HG02642 (cell line): ENCODE results near the gene LMTK3.

ENCODE experiments used
- ATAC-seq: cut with Tn5 transposase; IDR thresholded peaks from one replicate; pipeline ENCODE4 v1.9.1; 2021; ENCODE audit warnings: mild to moderate bottlenecking; ENCODE audit not compliant: unreplicated experiment, poor library complexity

Gene LMTK3

GRCh38 chr19:48474084-48474592, 37.5 kb downstream of the LMTK3 start:
- no peak for ATAC-seq

GRCh38 chr19:48473161-48473966, 38.3 kb downstream of the LMTK3 start:
- no peak for ATAC-seq

DNA sequence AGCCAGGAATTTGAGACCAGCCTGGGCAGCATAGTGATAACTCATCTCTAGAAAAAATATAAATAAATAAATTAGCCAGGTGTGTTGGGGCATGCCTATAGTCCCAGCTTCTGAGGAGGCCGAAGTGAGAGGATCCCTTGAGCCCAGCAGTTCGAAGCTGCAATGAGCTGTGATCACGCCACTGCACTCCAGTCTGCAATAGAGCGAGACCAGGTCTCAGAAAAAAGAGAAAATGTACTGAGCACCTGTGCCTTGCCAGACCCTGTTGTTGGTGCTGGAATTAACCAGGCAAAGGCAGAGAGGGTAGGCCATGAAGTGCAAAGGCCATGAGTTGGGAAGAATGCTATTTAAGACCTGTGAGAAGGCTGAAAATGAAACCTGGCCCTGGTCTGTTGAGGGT, 39.8 kb downstream of the LMTK3 start:
- no peak for ATAC-seq

GRCh38 chr19:48470856-48471255, 40.8 kb downstream of the LMTK3 start:
- no peak for ATAC-seq

DNA sequence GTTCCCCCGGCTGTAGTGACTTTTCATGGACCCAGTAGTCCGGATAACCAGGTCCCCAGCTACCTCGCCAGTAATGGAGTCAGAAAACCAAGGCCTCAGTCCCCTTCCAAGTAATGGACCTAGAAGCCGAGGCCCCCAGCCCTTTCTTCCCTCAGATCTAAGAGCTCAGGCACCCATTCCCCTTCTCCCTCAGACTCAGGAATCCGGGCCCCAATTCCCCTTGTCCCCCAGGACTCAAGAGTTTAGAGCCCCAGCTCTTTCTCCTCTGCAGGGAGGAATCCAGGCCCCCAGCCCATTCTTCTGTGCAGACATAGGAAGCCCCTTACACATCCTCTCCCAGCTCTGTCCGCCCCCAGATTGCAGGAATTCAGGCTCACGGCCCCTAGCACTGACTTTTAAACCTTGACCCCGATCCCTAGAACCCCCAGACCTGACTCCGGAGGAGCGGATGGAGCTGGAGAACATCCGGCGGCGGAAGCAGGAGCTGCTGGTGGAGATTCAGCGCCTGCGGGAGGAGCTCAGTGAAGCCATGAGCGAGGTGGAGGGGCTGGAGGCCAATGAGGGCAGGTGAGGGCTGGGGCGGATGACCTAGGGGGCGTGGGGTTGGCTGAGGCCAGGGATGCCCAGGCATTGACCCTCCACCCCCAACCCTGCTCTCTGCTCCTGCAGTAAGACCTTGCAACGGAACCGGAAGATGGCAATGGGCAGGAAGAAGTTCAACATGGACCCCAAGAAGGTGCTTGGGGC, 41.5 kb downstream of the LMTK3 start:
- no peak for ATAC-seq

DNA sequence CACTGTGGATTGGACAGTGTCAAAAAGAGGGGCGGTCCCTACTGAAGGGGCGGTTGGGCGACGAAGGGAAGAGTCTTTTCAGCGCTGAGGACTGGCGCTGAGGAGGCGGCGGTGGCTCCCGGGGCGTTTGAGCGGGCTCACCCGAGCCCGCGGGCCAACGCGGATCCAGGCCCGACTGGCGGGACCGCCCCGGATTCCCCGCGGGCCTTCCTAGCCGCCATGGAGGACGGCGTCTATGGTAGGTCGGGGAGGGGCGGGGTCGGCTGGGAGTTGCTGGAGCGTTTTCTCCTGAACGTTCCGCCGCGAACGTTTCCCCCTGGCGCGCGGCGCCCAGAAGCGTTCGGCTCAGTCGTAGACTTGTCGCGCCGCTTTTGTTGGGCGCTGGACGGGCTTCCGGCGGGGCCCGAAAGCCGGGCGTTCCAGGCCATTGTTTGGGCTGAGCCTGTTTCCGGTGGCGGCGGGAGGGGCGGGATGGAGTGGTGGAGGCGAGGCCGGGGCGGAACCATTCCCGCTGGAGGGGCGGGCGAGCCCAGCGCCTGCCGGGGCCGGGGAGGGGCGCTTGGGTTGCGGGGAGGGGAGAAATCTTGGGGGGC, 42.2 kb downstream of the LMTK3 start, which contains the start of gene CYTH2:
Gene CYTH2, plus strand, starts transcription at position 81 of the 593 bp plus-strand sequence. Its CDS starts 139 bp downstream, at position 220.
- ATAC-seq: peak; percentile 29

- ATAC-seq: peak; percentile 89
These were observed 42.8 kb downstream of the LMTK3 start for GRCh38 chr19:48468772-48469288.

DNA sequence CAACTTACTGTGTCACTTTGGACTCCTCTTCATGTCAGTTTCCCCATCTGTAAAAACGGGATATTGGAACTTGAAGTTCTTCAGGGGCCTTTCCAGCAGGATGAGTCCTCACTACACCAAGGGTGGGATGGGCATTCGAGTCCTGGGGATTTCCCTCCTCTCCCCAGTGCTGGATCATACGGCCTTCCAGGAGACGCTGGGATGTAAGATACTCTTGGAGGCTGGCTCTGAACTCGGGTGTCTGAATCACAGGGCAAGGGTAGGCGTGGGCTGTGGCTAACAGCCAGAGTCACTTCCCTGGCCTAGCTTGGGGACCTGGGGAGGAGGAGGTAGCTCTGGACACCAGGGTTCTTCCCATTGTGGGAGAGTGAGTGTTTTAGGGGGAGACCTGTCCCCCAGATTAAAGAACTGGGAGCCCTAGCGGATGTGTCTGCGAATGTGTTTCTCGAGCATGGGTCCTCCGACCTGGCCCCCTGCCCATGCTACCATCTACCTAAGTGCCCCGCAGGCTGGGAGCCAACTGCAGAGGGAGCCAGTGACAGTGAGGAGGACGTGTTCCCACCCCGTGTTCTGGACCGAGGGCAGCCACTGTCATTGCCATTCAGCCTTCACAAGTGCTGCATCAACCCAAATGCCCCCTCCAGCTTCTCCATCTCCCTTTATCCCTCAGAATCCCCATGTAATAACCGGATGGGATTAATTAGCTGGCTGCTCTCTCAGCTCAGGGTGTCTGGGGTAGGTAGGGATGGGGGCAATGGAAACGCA, 44.9 kb downstream of the LMTK3 start:
- ATAC-seq: no peak

DNA sequence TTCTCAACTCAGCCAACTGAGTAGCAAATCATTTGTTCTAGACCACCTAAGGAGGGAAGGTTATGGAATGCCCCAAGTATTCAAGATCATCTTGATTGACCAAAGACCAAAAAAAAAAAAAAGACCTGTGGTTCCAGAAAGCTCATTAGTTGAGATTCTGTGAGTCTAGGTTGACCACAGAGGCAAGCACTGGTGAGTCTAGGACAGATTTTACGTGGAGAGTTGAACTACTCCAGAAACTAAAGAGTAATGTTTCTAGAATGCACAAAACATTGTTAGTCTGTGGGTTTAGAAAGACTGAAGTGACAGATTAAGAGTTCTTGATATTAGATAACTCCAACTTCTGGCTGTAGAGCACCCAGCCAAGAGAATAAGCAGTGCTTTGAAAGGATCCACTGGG, 46.4 kb downstream of the LMTK3 start:
- ATAC-seq: no peak

GRCh38 chr19:48461982-48462655, 49.5 kb downstream of the LMTK3 start:
- no peak for ATAC-seq

DNA sequence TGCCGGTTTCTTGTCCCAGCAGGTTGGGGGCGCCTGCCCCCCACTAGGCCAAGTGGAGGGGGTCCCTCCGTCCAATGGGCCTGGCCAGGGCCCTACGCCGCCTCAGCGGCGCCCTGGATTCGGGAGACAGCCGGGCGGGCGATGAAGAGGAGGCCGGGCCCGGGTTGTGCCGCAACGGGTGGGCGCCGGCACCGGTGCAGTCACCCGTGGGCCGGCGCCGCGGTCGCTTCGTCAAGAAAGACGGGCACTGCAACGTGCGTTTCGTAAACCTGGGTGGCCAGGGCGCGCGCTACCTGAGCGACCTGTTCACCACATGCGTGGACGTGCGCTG, 50.0 kb downstream of the LMTK3 start:
- ATAC-seq: no peak

- ATAC-seq: no peak
These were observed 53.6 kb downstream of the LMTK3 start for GRCh38 chr19:48458016-48458415.

GRCh38 chr19:48456864-48457263, 54.8 kb downstream of the LMTK3 start:
- no peak for ATAC-seq

DNA sequence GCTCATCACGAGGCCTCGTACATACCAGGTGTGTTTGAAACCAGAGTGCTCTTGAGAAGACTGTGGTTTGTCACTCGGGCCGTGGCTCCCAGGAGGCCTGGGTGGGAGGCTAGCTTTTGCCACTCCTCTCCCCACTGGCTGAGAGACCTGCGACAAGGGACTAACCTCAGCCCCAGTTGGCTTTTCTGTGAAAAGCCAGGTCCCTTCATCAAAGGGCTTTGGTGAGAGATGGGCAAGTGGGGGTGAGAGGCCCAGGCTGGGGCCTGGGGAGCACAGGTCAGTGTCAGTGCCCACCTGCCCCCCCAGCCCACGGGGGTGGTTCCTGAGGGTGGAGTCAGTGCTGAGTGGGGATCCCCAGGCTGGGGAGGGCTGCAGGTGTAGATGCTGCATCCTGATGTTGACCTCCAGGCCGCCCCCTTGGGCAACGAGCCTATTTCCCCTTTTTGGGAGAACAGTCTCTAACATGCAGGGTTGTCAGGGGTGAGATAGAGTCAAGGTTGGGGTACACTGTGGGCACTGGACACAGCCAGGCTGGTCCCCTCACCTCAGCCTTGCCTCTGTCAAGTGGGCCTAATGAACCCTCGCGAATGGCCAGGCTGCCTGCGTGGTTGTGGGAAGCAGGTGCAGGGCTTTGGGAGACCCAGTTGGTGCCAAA, 55.6 kb downstream of the LMTK3 start:
- ATAC-seq: no peak

DNA sequence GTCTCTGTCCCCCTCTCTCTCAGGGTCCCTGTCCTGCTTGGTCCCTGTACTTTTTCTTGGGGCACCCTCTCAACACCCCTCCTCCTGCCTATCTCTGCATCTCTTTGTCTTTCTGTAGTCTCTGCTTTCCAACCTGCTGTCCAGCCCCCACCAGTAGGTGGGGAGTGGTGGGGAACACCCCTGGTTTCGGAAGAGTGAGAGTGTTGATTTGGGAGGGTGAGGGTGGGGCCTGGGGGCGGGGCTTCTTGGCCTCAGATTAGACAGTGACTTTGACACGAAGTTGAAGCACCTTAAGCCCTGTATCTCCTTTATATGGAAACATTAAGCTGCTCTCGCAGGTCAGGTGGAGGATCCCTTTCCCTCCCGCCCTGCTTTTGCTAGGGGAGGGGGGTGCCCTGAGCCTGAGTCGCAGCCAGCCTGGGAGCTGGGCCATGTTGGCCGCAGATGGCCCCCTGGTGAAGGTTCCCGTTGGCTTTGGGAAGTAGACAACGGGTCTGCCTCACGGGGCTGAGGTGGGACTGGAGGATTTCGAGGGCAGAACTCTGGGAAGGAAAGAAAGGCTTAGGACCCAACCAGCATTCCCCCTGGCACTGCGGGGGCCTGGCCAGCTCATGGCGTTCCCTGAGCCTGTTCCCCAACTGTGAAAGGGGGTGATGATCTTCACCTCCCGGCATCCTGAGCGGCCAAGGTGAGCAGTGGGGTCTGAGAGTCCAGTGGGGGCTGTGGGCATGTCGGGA, 56.3 kb downstream of the LMTK3 start, which contains the start of gene KCNJ14:
Gene KCNJ14, plus strand, starts transcription at position 404 of the 737 bp plus-strand sequence. CDS start 6,151 bp downstream, outside the sequence.
- no peak for ATAC-seq

DNA sequence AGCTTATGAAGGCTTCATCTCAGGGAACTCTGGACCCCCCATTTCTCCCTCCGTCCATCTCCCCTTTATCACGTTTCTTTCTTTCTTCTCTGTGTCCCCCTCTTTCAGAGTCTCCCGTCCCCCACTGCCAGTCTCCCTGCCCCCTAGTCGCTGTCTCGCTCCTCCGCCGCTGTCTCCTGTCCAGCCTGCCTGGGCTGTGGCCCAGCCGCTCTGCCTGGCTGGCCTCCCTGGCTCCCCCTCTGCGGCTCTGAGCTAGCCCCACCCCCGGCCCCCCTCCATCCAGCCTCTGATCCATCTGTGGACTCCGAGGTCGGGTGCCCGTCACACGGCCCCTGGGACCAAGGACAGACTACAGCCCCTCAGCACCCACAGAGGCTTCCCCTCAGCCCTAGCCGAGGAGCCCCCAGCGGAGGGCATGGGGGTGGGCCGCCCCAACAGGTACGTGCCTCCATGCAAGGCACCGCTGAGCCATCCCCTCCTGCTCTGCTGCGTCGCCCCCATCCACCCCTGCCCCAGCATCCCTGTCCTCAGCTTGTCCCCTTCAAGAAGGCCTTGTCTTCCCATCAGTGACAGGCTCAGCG, 57.4 kb downstream of the LMTK3 start:
- ATAC-seq: no peak

DNA sequence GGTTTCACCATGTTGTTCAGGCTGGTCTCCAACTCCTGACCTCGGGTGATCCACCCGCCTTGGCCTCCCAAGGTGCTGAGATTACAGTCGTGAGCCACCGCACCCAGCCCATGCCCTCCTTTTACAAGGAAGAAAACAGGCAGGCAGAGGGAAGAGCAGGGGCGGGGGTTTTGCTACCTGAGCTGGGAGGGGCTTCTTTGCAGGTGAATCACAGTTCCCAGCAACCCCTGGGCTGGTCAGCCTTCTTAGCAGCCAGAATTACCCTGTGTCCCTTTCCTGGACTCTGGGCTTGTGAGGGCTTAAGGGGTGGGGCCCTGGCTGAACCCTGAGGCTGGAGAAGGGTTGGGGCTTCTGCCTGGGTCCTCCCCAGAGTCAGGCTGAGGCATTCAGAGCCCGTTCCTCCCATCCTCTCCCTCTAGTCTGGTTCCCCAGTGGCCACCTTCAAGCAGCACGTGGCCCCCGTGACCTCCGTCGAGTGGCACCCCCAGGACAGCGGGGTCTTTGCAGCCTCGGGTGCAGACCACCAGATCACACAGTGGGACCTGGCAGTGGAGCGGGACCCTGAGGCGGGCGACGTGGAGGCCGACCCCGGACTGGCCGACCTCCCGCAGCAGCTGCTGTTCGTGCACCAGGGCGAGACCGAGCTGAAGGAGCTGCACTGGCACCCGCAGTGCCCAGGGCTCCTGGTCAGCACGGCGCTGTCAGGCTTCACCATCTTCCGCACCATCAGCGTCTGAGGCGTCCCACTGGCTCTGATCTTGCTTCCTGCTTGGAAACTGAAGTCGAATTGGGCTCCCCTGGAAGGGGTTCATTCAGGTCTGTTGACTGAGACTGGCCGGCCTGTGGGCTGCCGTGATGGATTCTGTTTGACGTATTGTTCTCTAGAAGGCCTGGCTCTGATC, 59.1 kb downstream of the LMTK3 start:
- ATAC-seq: no peak
